Chondrocyte (in vitro differentiated cells): ENCODE data around the gene KIF6. TPM values are rescaled to one million over a fixed set of nuclear protein-coding genes. Genes with fewer than 3 reads are reported as not detected.

Source experiments
- DNase-seq: peaks from one replicate; pipeline ENCODE4 v3.0.0; 2021; ENCODE audit warnings: mixed read lengths, low spot score
- H3K27ac Mint-ChIP-seq: one replicate; pipeline ENCODE4 v1.8.0; 2021; ENCODE audit warnings: mild to moderate bottlenecking, moderate library complexity, mixed read lengths; ENCODE audit not compliant: unreplicated experiment
- H3K27me3 Mint-ChIP-seq: 2 replicates; pipeline ENCODE4 v1.8.0; 2021; ENCODE audit warnings: low read depth, mixed read lengths
- H3K36me3 Mint-ChIP-seq: 2 replicates; pipeline ENCODE4 v1.8.0; 2021; ENCODE audit warnings: low read depth, mixed read lengths
- H3K4me1 Mint-ChIP-seq: 2 replicates; pipeline ENCODE4 v1.8.0; 2021; ENCODE audit warnings: low read depth, mild to moderate bottlenecking, mixed read lengths
- H3K4me3 Mint-ChIP-seq: one replicate; pipeline ENCODE4 v1.8.0; 2021; ENCODE audit warnings: mild to moderate bottlenecking, moderate library complexity, mixed read lengths; ENCODE audit not compliant: unreplicated experiment
- H3K9me3 Mint-ChIP-seq: 2 replicates; pipeline ENCODE4 v1.8.0; 2021; ENCODE audit warnings: low read depth, mixed read lengths
- total RNA-seq: library from RNA; stranded (reverse); gene quantifications from 3 replicates; pipeline ENCODE4 v1.2.1, GENCODE V29; 2021
- TF ChIP-seq, protein P1 (sequence below): fragments of 200-600 bp; sonication (generic); IDR thresholded peaks from 2 replicates; pipeline ENCODE4 v1.5.0; 2021; ENCODE audit warnings: antibody characterized with exemption, mild to moderate bottlenecking, moderate library complexity

Gene KIF6
- total RNA-seq, 1 donor from 2014 or later: 0.62 TPM

DNA sequence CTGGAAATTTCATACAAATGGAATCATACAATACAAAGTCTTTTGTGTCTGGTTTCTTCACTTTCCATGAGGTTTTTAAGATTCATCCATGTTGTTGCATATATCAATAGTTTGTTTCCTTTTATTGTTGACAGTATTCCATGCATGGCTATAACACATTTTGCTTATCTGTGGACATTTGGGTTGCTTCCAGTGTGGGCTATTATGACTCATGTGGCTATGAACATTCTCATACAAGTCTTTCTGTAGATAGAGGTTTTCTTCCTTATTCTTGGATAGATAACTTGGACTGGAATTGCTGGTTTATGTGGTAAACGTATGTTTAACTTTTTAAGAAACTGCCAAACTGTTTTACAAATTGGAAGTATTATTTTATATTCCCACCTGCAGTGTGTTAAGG is 30.0 kb upstream of the KIF6 start:
- H3K4me1 Mint-ChIP-seq: no peaks in the 10 kb centered on the region
- DNase-seq: no peak
- TF ChIP-seq, protein P1, sequence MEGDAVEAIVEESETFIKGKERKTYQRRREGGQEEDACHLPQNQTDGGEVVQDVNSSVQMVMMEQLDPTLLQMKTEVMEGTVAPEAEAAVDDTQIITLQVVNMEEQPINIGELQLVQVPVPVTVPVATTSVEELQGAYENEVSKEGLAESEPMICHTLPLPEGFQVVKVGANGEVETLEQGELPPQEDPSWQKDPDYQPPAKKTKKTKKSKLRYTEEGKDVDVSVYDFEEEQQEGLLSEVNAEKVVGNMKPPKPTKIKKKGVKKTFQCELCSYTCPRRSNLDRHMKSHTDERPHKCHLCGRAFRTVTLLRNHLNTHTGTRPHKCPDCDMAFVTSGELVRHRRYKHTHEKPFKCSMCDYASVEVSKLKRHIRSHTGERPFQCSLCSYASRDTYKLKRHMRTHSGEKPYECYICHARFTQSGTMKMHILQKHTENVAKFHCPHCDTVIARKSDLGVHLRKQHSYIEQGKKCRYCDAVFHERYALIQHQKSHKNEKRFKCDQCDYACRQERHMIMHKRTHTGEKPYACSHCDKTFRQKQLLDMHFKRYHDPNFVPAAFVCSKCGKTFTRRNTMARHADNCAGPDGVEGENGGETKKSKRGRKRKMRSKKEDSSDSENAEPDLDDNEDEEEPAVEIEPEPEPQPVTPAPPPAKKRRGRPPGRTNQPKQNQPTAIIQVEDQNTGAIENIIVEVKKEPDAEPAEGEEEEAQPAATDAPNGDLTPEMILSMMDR: no peak
- no peak overlapping the region for H3K4me3 Mint-ChIP-seq
- H3K9me3 Mint-ChIP-seq: no peaks in the 10 kb centered on the region
- no peak overlapping the region for H3K27ac Mint-ChIP-seq
- H3K36me3 Mint-ChIP-seq: no peaks in the 10 kb centered on the region
- H3K27me3 Mint-ChIP-seq: no peaks in the 10 kb centered on the region

DNA sequence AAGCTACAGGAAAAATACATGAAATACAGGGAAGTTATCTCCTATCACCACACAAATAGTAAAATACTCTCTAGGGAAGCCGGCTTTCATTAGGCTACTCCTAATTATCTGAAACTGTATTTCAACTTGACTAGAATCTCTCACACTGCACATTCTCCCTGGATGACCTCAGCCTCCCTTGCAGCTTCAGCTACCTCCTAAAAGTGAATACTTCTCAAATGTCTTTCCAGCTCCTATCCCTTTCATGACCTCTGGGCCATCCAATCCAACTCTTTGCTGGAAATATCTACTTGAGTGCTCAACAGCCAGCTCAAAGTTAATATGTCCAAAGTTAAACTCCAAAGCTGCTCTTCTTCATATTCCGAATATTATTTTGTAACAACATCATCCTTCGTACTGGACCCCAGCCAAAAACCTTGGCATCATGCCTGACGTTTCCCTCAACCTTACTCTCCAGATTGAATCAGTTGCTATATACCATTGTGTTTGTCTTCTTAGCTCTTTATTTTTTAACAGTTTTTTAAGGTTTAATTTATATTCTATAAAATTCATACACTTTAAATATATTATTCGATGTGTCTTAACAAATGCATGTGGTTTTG is 29.4 kb upstream of the KIF6 start:
- no peaks in the 10 kb centered on the region for H3K27me3 Mint-ChIP-seq
- H3K27ac Mint-ChIP-seq: no peak overlapping the region
- H3K9me3 Mint-ChIP-seq: no peaks in the 10 kb centered on the region
- H3K4me3 Mint-ChIP-seq: no peak overlapping the region
- no peaks in the 10 kb centered on the region for H3K4me1 Mint-ChIP-seq
- no peak for DNase-seq
- H3K36me3 Mint-ChIP-seq: no peaks in the 10 kb centered on the region
- TF ChIP-seq, protein P1: no peak

DNA sequence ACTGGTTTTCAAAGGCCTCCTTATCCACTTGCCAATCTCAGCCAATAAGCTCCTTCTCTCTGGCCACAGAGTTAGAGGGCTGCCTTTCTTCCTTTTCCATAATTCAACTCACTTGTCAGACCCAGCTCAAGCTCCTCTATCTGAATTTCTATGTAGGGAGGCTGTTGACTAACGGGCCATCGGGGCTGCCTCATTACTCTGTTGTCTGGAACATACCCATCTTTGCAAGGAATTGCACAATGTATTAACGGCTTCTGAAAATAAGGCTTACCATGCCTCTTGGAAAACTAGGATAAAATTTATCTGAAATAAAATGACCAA is 28.5 kb upstream of the KIF6 start:
- Mint-ChIP-seq H3K27me3 (no peaks in the 10 kb centered on the region), H3K9me3 (no peaks in the 10 kb centered on the region), H3K27ac (no peak overlapping the region), H3K4me3 (no peak overlapping the region), H3K4me1 (no peaks in the 10 kb centered on the region), H3K36me3 (no peaks in the 10 kb centered on the region)
- TF ChIP-seq, protein P1: no peak
- DNase-seq: no peak

DNA sequence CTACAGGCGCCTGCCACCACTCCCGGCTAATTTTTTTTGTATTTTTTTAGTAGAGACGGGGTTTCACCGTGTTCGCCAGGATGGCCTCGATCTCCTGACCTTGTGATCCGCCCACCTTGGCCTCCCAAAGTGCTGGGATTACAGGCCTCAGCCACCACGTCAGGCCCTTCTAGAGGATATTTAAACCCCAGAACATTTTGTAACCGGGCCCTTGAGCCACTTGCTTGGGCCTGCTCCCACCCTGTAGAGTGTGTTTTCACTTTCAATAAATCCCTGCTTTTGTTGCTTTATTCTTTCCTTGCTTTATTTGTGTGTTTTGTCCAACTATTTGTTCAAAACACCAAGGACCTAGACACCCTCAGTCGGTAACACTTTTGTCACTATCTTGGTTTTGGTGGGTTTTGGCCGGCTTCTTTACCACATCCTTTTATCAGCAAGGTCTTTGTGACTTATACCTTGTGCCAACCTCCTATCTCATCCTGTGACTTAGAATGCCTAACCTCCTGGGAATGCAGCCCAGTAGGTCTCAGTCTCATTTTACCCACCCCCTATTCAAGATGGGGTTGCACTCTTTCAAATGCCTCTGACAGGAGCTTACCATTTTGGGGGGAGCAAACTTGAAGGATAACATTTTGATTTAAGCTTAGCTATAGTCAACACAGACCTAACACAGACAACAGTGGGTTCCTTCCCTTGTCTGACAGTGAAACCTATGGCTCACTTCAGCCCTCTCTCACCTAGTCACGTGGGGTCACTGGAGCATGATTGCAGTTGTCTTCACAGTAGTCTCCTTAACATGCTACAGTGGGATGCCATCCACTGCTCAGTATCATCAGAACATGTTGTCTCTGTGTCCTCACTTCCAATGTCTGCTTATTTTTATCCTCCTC is 27.9 kb upstream of the KIF6 start:
- no peaks in the 10 kb centered on the region for H3K9me3 Mint-ChIP-seq
- no peaks in the 10 kb centered on the region for H3K4me1 Mint-ChIP-seq
- no peak overlapping the region for H3K27ac Mint-ChIP-seq
- TF ChIP-seq, protein P1: no peak
- DNase-seq: no peak
- H3K36me3 Mint-ChIP-seq: no peaks in the 10 kb centered on the region
- no peaks in the 10 kb centered on the region for H3K27me3 Mint-ChIP-seq
- no peak overlapping the region for H3K4me3 Mint-ChIP-seq

DNA sequence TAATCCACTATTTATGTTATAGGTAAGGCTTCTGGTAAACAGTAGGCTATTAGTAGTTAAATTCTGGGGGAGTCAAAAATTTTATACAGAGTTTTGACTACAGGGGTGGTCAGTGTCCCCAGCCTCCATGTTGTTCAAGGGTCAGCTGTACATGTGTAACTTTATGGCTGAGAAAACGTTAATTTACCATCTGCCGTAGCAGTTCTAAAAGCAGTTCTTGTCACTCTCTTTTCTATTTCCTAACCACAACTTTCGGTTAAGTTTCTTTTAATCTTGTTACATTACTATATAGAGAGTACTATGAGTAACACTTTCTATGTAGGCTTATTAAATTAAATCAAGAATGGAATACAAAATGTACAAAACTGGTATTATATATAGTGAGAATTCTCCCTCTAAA is 21.6 kb upstream of the KIF6 start:
- Mint-ChIP-seq H3K9me3 (peaks cover 3% of the 10 kb centered on the region), H3K4me3 (no peak overlapping the region), H3K4me1 (peaks cover 7% of the 10 kb centered on the region), H3K36me3 (no peaks in the 10 kb centered on the region), H3K27ac (no peak overlapping the region), H3K27me3 (no peaks in the 10 kb centered on the region)
- DNase-seq: no peak
- TF ChIP-seq, protein P1: no peak
